Measurements from ENCODE around the gene TCTN1. TPM values are rescaled to one million over a fixed set of nuclear protein-coding genes. Genes with fewer than 3 reads are reported as not detected.

Gene TCTN1
- total and polyA plus RNA-seq, 2 of the 8 experiments (the other 6 are each of a cell fraction or from before 2014, with no cell fraction given), result 14.7 to 16.4 TPM

- TF ChIP-seq RBBP5 (IDR thresholded peaks at IDR 0.05; ENCODE audit: borderline replicate concordance, low read depth, low read length), result no peak
- TF ChIP-seq SAP30 (IDR thresholded peaks at IDR 0.05; ENCODE audit: insufficient read depth, insufficient replicate concordance, low read length), result no peak
- TF ChIP-seq JUN (IDR thresholded peaks at IDR 0.05; ENCODE audit: low read depth, low read length), result no peak
These were observed 38.6 kb upstream of the TCTN1 start (continued) for GRCh38 chr12:110575326-110575725.

Measured in H1 (cell line).